HUDEP-2 (cell line): ENCODE measurements around the gene HEMGN.
A peak's percentile ranks its signal among the peaks of the same experiment; 100 is the strongest.
"Not testable (repeated sequence)": the region's sequence is repeated elsewhere in the genome, so short reads cannot be mapped to it uniquely, and the experiment has no call there.

ENCODE experiments used
- DNase-seq, 76 experiments: peaks; one replicate each; lab custom pipeline; 2025; ENCODE audit not compliant: unreplicated experiment in 76 of 76; lab: John Stamatoyannopoulos, UW

The HEMGN gene

DNA sequence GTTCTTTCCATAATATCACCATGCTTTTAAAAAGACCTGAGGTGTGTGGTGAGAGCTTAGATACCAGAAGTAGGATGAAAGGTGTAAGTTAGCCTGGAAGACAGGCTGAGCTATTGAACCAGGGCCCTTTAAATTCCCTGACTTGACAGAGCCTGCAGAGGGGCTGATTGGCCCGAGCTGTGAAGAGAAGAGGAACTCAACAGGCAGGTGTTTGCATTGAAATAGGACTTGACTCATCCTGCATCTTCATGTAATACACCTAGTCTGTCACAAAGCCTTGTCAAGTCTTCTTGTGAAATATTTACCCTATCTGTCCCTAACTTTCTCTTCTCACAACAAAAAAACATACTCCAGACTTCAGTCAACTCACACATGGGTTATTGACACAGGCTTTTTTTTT is 28.5 kb upstream of the HEMGN start:
- no peak for DNase-seq

DNA sequence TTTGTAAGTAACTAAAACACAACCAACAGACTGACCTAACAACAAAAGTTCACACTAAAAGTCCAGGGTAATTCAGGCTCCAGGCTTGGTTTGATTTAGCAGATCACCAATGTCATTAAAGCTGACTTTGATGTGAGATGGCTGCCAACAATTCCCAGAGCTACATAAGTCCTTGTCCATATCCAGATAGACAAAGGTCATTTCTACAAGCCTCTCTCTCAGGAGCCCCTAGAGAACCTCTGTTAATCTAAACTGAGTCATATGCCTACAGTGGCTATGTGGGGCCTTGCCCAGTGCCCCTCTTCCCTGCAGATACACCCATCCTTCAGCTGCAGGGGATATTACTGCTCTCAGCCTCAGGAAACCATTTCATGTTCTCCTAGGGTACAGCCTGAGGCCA is 26.9 kb upstream of the HEMGN start:
- no peak for DNase-seq

DNA sequence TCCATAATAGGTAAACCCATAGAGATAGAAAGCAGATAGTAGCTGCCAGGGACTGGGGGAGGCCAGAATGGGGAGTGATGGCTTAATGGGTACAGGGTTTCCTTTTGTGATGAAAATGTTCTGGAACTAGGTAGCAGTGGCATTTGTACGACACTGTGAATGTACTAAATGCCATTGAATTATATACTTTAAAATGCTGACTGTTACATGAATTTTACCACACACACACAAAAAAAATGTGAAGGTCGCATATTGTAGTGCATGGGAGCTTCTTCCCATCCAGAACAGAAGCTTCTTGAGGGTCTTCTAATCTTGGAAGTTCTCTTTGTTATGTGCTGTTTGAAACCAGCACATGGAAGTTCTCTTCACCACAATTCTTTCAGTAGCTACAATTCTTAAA is 25.3 kb upstream of the HEMGN start:
- no peak for DNase-seq

DNA sequence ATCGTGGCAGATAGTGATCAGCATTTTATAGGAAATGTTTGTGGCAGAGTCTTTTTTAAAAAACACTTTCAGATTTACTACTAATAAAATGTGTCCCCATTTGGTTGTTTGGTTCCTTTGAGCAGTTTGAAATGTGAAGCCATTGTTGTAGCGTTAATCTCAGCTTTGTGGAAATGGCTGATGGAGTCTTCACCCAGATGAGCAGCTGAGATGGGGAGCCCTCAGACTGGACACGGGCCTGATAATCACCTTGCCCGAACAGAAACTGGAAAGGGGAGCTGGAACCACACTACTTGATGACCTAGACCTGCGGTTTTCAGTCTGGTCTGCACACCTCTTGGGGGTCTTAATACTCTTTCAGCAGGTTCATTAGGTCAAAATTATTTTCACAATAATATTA is 24.6 kb upstream of the HEMGN start:
- DNase-seq, result no peak

DNA sequence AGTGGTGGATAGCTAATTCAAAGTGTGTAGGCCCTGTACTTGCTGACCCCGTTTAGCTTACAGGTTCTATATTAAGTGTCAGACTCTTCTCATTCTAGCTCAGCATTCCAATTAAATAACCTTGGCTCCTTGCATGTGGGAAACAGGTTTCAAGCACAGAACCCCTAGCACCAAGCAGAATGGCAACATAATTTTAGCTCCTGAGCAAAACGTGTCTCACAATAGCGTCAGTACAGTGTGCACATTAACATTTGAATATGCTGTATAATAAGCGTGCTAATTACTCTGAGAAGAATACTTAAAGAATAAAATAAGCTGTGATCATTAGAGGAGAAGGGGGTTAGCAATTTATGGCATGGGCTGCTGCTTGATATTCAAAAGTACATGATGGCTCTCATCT is 24.2 kb upstream of the HEMGN start:
- DNase-seq, result no peak

DNA sequence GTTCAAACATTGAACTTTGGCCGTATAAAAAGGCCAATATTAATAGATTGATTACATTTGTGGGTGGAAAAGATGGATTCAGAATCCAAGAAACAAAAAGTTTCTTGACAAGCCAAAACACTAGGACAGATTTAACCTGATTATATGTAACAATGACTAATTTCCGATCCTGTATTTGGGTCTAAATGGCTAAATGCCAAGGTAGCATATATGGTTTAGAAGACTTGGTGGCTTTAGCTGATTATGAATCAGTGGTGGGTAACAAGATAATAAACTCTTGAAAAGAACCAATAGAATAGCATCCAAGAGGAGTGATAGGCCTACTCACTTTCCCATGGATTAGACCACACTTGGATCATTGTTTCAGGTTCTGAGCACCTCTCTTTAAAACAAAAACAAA is 23.4 kb upstream of the HEMGN start:
- peak in 21 of 76 experiments; percentile 18 to 68 (median 32) for DNase-seq

DNA sequence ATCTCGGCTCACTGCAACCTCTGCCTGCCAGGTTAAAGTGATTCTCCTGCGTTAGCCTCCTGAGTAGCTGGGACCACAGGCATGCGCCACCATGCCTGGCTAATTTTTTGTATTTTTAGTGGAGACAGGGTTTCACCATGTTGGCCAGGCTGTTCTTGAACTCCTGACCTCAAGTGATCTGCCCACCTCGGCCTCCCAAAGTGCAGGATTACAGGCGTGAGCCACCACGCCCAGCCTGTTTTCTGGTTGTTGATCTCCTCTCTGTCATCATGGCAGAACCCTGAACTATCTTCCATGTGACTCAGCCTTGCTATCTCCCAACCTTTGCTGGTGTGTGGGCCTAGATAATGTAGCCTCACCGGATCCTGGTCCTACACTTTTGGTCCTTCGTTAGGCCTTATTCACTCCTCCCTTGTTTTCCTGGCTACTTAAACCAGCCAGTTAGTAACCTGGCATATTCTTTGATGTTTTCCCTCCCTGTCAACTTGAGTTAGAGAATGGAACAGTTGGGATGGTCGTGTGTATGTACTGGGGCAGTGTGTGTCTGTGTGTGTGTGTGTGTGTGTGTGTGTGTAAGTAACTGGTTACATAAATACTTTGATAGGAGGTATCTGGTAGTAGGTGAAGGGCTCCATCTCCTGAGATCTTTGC is 22.8 kb upstream of the HEMGN start:
- DNase-seq, result peak in 74 of 76 experiments; percentile 28 to 95 (median 82)

DNA sequence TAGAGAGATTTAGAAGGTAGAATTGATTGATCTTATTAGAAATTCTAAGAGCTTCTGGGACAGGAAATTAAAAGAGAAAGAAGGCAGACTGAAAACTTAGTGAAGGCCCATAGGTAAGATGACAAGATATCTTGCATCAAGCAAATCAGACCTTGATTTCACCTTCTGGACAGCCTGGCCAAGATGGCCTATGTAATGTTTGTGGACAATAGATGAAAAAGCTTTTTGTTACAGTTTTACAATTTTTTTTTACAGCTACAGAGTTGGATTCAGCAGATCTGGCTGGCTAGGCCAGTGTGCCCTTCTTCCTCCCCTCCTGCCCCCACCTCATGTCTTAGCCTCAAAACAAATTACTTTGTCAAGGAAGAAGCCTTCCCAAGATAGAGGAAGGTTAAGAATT is 21.6 kb upstream of the HEMGN start:
- DNase-seq, result no peak

DNA sequence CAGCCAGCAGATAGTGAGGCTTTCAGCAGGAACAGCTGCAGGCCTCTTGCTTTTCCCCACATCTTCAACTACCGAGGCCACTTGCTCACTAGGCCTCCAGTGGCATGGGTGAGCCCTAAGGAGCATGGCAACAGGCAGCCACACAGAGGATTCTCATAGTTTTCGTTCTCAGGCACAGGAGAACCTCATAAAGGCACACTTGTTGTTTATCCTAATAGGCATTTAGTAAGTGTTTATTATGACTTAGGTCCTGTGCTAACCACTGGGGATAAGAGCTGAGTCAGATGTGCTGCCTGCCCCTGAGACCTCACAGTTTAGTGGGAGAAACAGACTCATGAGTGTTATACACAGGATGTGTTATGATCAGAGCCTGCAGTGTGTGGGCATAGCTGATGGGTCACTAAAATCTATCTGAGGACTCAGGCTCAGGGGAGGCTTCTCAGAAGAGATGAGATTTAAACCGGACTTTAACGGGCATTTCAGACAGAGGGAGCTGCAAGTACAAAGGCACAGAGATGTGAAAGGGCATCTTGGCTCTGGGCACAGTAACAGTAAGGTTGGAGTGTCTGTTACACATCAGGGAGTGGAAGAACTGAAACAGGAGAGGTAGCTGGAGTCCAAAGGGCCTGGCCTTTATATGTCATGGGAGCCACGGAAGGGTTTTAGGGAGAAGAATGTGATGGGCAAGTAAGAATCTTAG is 21.0 kb upstream of the HEMGN start:
- DNase-seq, result peak in 4 of 76 experiments; percentile 17 to 29 (median 22)

DNA sequence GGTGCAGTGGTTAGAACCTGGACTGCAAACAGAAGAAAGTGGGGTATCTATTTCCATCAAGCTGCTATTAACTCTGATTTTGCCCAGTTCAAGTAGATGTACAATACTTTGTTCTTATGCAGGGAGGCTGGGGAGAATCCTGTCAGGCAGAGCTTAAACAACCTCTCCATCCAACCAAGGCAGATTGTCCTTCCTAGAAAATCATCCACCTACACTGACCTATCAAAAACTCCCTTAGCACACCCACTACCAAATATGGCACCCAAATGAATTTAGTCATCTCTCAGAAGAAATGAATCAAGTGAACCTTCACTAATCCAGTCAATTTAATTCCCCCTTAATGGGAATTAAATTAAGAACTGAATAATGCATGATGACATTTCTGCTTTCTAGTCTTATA is 18.4 kb upstream of the HEMGN start:
- DNase-seq, result no peak

DNA sequence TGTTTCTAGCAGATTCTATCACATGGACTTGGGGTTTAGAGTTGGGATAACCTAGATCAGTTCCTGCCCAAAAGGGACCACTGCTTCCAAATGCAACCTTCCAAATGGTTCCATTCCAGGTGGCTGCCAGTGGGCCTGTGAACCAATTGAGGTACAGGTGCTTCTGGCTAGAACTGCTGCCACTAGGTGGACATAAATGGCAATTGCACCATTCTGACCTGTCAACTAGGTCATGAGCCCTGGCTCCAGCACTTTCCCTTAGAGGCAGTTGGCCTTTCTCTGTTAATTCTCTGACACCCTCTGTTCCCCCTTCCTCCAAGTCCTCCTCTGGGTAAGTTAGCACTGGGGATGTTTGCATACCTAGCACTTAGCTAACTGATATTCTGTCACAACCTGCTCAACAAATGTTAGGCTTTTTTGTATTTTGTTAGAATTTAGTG is 16.6 kb upstream of the HEMGN start:
- peak in 72 of 76 experiments; percentile 16 to 81 (median 56) for DNase-seq

DNA sequence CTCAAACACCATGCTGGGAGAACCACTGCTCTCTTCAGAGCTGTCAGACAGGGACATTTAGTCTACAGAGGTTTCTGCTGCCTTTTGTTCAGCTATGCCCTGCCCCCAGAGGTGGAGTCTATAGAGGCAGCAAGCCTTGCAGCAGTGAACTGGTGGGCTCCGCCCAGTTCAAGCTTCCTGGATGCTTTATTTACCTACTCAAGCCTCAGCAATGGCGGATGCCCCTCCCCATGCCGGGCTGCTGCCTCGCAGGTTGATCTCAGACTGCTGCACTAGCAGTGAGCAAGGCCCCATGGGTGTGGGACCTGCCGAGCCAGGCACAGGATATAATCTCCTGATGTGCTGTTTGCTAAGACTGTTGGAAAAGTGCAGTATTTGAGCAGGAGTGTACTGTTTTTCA is 12.9 kb upstream of the HEMGN start:
- DNase-seq, result not testable (repeated sequence)

DNA sequence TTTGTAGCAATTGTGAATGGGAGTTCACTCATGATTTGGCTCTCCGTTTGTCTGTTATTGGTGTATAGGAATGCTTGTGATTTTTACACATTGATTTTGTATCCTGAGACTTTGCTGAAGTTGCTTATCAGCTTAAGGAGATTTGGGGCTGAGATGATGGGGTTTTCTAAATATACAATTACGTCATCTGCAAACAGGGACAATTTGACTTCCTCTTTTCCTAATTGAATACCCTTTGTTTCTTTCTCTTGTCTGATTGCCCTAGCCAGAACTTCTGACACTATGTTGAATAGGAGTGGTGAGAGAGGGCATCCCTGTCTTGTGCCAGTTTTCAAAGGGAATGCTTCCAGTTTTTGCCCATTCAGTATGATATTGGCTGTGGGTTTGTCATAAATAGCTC is 9.1 kb upstream of the HEMGN start:
- DNase-seq, result not testable (repeated sequence)

DNA sequence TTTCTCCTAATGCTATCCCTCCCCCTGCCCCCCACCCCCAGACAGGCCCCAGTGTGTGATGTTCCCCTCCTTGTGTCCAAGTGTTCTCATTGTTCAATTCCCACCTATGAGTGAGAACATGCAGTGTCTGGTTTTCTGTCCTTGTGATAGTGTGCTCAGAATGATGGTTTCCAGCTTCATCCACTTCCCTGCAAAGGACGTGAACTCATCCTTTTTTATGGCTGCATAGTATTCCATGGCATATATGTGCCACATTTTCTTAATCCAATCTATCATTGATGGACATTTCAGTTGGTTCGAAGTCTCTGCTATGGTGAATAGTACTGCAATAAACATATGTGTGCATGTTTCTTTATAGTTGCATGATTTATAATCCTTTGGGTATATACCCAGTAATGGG is 7.5 kb upstream of the HEMGN start:
- not testable (repeated sequence) for DNase-seq

DNA sequence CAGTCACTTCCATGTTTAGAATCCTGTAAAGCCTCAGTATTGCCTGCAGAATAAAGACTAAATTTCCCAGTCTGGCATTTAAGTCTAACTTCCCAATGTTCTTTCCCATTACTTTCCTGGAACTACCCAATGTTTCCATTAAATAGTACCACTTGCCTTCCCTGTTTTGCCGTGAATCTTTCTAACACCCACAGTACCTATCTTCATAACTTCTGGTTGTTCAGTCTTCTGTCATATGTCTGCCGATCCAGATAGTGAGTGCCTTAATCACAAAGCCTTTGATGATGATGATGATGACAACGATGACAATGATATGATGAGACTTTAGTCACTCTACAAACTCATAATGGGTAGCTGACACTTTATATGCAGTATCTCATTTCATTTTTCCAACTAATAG is 6.6 kb upstream of the HEMGN start:
- DNase-seq, result peak in 4 of 76 experiments; percentile 25 to 50 (median 36)

DNA sequence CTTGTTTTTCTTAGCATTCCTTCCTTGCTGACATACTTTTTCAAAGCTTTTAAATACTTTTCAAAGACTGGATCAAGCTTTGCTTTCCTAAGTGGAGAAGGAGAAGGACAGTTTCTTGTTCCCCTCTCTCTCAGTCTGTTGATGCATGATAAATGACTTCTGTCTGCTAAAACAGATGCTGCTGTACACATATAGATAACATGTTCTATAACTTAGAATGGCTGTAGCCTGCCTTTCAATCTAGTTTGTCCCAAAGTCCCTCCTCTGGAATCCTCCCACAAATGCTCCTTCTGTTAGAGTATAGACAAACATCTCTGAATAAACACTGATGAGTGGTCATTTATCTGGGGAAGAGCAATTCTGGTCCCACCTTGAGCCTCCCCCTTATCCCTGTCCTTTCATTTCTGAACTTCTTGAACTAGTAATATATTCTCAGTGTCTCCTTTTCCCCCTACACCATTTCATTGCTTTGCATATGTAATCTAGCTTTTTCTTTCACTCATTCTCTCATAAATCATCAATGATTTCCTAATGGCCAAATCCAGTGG is 5.4 kb upstream of the HEMGN start:
- peak in 53 of 76 experiments; percentile 9 to 92 (median 69) for DNase-seq

DNA sequence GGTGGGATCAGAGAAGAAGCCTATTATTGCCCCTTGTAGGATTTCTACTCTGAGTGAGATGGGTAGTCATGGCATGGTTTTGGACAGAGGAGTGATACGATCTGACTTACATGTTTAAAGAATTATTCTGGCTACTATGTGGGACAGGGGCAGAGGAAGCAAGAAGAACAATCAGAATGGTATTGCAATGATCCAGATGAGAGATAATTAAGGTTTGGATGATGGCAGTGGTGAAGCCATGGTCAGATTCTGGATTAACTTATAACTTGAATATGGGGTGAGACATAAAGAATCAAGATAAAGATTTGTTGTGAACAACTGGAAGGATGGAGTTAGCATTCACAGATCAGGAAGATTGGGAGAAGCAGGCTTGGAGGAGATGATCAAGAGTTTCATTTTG is 3.4 kb upstream of the HEMGN start:
- DNase-seq, result no peak

DNA sequence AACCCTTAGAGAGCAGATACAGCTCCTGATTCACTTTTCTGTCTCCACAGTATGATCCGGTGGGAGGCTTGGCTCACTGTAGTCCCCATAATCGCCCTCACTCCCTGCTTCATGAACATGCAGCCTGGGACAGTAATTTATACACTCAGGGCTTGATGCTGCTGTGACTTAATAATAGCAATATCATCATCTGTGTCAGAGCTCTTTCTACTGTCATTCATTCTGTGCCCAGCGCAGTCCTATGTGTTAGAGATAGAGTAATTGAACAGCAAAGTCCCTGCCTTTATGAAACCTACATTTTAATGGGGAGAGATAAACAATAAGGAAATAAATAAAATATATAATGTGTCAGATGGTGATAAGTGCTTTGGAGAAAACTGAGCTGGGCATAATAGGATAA is 2.8 kb upstream of the HEMGN start:
- DNase-seq, result peak in 3 of 76 experiments; percentile 12 to 44 (median 23)

DNA sequence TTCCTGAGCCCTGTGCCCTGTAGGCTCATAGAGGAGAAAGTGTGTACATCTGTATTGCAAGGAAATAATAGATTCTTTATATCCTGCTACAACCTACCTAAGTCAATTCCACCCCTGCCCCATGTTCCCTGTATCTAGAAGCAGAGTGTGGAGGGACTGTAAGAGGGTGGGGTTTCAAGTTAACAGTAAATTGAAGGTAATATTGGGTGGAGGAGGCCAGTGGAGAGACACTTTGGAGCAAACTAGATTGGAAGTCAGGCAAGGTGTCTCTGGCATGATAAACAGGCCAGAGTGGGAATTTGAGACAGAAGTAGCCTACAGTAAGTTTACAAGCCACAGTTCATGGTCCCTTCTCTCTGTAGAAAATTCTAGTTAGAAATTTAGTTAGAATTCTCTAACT is 2.3 kb upstream of the HEMGN start:
- DNase-seq, result peak in 40 of 76 experiments; percentile 17 to 76 (median 38)

DNA sequence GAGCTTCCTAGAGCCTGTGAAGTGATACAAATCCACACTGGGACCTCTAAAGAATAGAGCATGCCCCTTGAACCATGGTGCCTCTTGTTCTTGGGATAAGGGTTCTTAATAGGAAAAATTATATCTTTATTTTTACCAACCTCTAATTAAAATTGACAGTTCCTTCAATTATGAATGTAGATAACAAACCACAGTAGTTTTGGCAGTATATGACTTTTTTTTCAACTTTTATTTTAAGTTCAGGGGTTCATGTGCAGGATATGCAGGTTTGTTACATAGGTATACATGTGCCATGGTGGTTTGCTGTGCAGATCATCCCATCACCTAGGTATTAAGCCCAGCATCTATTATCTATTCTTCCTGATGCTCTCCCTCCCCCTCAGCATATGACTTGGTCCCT is 974 bp downstream of the HEMGN start:
- peak in 6 of 76 experiments; percentile 12 to 39 (median 26) for DNase-seq

DNA sequence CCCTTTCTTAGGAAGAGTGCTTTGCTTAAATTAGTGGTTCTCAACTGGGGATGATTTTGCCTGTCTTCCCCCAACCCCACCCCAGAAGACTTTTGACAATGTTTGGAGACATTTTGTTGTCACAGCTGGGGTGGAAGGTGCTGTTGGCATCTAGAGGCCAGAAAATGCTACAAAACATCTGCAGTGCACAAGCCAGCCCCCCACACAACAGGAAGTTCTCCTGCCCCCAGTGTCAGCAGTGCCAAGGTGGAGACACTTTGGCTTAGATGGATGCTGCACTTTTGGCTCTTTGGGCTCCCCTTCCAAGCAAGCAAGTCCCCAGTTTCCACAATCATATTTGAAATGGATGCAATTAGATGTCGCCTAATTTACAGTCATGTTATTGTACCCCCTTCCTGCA is 2.7 kb downstream of the HEMGN start:
- DNase-seq, result no peak
